NCI-H82 treated with DMSO at 0.1 percent for 48 hours (cell line): ENCODE results near the gene ZNF672.
"Not testable (repeated sequence)": the region's sequence is repeated elsewhere in the genome, so short reads cannot be mapped to it uniquely, and the experiment has no call there.

Experiments used
- DNase-seq: peaks from one replicate; lab custom pipeline; 2025; ENCODE audit not compliant: unreplicated experiment; lab: John Stamatoyannopoulos, UW

The ZNF672 gene

GRCh38 chr1:248884632-248885295 lies 46.7 kb downstream of the ZNF672 start:
- DNase-seq = no peak

- no peak for DNase-seq
These were observed 47.6 kb downstream of the ZNF672 start for GRCh38 chr1:248885646-248886045.

- DNase-seq = peak; percentile 15
These were observed 48.3 kb downstream of the ZNF672 start for GRCh38 chr1:248886237-248886895.

- DNase-seq = not testable (repeated sequence)
These were observed 51.9 kb downstream of the ZNF672 start for GRCh38 chr1:248889914-248890243.

- DNase-seq = peak; percentile 44
These were observed 52.8 kb downstream of the ZNF672 start for GRCh38 chr1:248890549-248891498.

- no peak for DNase-seq
These were observed 53.7 kb downstream of the ZNF672 start for GRCh38 chr1:248891758-248892157.

- no peak for DNase-seq
These were observed 54.6 kb downstream of the ZNF672 start for GRCh38 chr1:248892590-248892989.

- DNase-seq = no peak
These were observed 56.8 kb downstream of the ZNF672 start for GRCh38 chr1:248894837-248895236.

- DNase-seq = no peak
These were observed 59.7 kb downstream of the ZNF672 start for GRCh38 chr1:248897412-248898337.
